CD4-positive, alpha-beta T cell treated with Interleukin-10 for 1 hour (primary cell): ENCODE measurements around the gene RD3L.
"Not testable (repeated sequence)": the region's sequence is repeated elsewhere in the genome, so short reads cannot be mapped to it uniquely, and the experiment has no call there.

Experiments
- DNase-seq: peaks from one replicate; pipeline ENCODE4 v3.0.0-alpha.2; 2020

The RD3L gene

GRCh38 chr14:103941973-103942736 is at the start of gene RD3L:
Gene RD3L, minus strand, starts transcription at chr14:103942529. Its CDS starts 834 bp downstream, at chr14:103941695.
- no peak for DNase-seq

GRCh38 chr14:103989964-103990363 is 47.6 kb upstream of the RD3L start:
- no peak for DNase-seq

- DNase-seq = no peak
Measured at GRCh38 chr14:103989034-103989433, 46.7 kb upstream of the RD3L start.

- no peak for DNase-seq
Measured at GRCh38 chr14:103984196-103984595, 41.9 kb upstream of the RD3L start.

GRCh38 chr14:103980623-103981238 is 38.4 kb upstream of the RD3L start:
- DNase-seq = not testable (repeated sequence)

GRCh38 chr14:103974575-103974974 is 32.2 kb upstream of the RD3L start:
- no peak for DNase-seq

GRCh38 chr14:103973354-103973753 is 31.0 kb upstream of the RD3L start:
- DNase-seq = no peak

- no peak for DNase-seq
Measured at GRCh38 chr14:103969961-103970360, 27.6 kb upstream of the RD3L start.

GRCh38 chr14:103966631-103967030 is 24.3 kb upstream of the RD3L start:
- no peak for DNase-seq

GRCh38 chr14:103961928-103962578 is 19.7 kb upstream of the RD3L start:
- no peak for DNase-seq

- no peak for DNase-seq
Measured at GRCh38 chr14:103960457-103961055, 18.2 kb upstream of the RD3L start.

GRCh38 chr14:103949131-103949790 is 6.9 kb upstream of the RD3L start:
- DNase-seq = no peak

GRCh38 chr14:103948442-103948841 is 6.1 kb upstream of the RD3L start:
- no peak for DNase-seq

GRCh38 chr14:103946975-103947374 is 4.6 kb upstream of the RD3L start:
- DNase-seq = no peak

- DNase-seq = no peak
Measured at GRCh38 chr14:103943673-103944072, 1.3 kb upstream of the RD3L start.

- DNase-seq = no peak
Measured at GRCh38 chr14:103941462-103941861, 867 bp downstream of the RD3L start.

GRCh38 chr14:103935102-103935501 is 7.2 kb downstream of the RD3L start:
- no peak for DNase-seq

GRCh38 chr14:103932791-103933490 is 9.4 kb downstream of the RD3L start:
- DNase-seq = no peak

- no peak for DNase-seq
Measured at GRCh38 chr14:103931422-103931821, 10.9 kb downstream of the RD3L start.

GRCh38 chr14:103930051-103930604 is 12.2 kb downstream of the RD3L start:
- no peak for DNase-seq

GRCh38 chr14:103928011-103928890 is 14.1 kb downstream of the RD3L start, which contains the start of gene TDRD9:
Gene TDRD9, plus strand, starts transcription at chr14:103928456. Its CDS starts 54 bp downstream, at chr14:103928510.
- DNase-seq = no peak
